AG04449 (cell line): ENCODE results near the gene KRT2.

Experiments used
- CTCF ChIA-PET: fragments of 350-600 bp; formaldehyde crosslinking; extraction: SDS; loops from one replicate; lab custom pipeline; 2021; ENCODE audit warnings: antibody characterized with exemption; lab: Yijun Ruan, JAX
- POLR2A ChIA-PET: fragments of 400-600, 350-600 bp; formaldehyde crosslinking; extraction: SDS; loops from one replicate; lab custom pipeline; 2020; ENCODE audit warnings: antibody characterized with exemption, inconsistent platforms; lab: Yijun Ruan, JAX
- DNase-seq: peaks from one replicate; pipeline ENCODE4 v3.0.0-alpha.2; 2010; ENCODE audit warnings: low read depth, low spot score
- H3K4me3 ChIP-seq: 2 replicates; pipeline ENCODE4 v1.5.1; 2011; ENCODE audit warnings: low read depth, mild to moderate bottlenecking, control low read depth, low read length
- CTCF ChIP-seq: IDR thresholded peaks from one replicate; pipeline ENCODE4 v1.5.1; 2011; ENCODE audit warnings: mild to moderate bottlenecking, moderate library complexity, low read length, control low read depth, inconsistent platforms; ENCODE audit not compliant: insufficient read depth; ENCODE audit errors: missing control alignments

The KRT2 gene

GRCh38 chr12:52614381-52615207 is 37.4 kb downstream of the KRT2 start:
- no peak for TF ChIP-seq CTCF
- DNase-seq: no peak
- CTCF ChIA-PET: no interaction called here
- POLR2A ChIA-PET: no interaction called here
- H3K4me3 ChIP-seq: no peak overlapping the region

- CTCF ChIA-PET: no interaction called here
- POLR2A ChIA-PET: no interaction called here
- no peak overlapping the region for H3K4me3 ChIP-seq
- DNase-seq: no peak
- TF ChIP-seq CTCF: no peak
Observed at GRCh38 chr12:52613384-52614030, 38.5 kb downstream of the KRT2 start.

- no peak overlapping the region for H3K4me3 ChIP-seq
- TF ChIP-seq CTCF: no peak
- ChIA-PET POLR2A (no interaction called here), CTCF (no interaction called here)
- no peak for DNase-seq
Observed at GRCh38 chr12:52612431-52613383, 39.3 kb downstream of the KRT2 start.

DNA sequence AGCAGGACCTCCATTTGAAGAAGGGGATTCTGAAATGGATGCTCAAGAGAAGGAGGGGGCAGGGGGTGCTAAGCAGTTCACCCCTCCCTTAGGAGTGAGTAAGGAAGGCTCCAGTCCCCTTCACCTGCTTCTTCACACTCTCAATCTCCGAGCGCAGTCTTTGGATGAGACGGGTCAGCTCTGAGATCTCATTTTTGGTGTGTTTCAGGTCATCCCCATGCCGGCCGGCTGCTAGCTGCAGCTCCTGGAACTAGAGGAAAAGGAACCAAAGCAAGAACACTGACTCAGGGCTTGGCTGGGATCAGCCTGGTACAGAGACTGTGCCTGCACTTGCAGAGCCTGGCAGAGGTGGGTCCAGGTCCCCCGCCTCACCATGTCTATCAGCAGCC is 40.9 kb downstream of the KRT2 start:
- TF ChIP-seq CTCF: no peak
- POLR2A ChIA-PET: no interaction called here
- DNase-seq: no peak
- H3K4me3 ChIP-seq: no peak overlapping the region
- CTCF ChIA-PET: interaction anchor here (0.8 to 1.4 kb wide), 3 partner anchors 16 to 255 kb away, joined by 3 to 5 read pairs (median 4); no protein-coding TSS in a partner anchor

DNA sequence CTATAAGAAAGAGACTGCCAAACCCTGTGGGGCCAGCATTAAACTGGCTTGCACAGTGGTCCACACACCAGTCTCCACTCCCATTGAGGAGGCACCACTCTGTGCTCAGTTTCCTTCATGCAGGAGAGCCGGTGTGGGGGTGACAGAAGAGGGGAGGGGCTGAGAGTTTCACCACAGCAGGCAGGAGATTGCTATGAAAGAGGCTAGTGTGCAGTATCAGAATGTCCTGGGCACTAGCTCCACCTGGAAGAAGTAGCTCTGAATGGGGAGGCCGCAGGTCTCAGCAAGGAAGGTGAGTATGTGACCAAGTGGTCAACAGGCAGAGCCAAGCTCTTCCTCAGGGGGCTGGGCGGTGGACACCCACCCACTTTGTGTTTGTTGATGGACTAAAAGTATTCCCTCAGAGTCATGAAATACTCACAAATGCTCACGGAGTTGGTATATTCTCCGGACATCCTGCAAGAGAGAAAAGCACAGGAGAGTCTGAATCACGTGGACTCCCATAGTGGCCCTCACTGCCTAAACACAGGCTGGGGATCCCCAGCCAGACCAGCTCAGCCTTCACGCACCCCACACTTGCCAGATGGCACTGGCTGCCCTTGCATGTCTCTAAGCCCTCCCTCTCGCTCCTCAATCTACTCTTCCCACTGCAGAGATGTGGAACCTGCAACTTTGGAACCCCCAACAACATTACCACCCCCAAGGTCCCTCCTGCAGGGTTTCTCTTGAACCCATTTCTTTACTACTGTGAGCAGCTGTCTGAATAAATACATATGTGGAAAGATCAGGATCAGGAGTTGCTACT is 43.0 kb downstream of the KRT2 start:
- H3K4me3 ChIP-seq: no peak overlapping the region
- POLR2A ChIA-PET: no interaction called here
- no peak for TF ChIP-seq CTCF
- no peak for DNase-seq
- CTCF ChIA-PET: interaction anchor here (0.7 to 1.5 kb wide), 3 partner anchors 25 to 262 kb away, joined by 3 to 4 read pairs (median 3); no protein-coding TSS in a partner anchor
